Measurements from ENCODE around the gene DACH1. TPM values are rescaled to one million over a fixed set of nuclear protein-coding genes. Genes with fewer than 3 reads are reported as not detected.
A peak's percentile ranks its signal among the peaks of the same experiment; 100 is the strongest.

DACH1 gene
- total RNA-seq, 1 donor: 16.4 TPM

GRCh38 chr13:71596116-71596515, 270.9 kb downstream of the DACH1 start:
- DNase-seq (ENCODE audit: low read depth in 2 of 3, low spot score in 2 of 3): no peak

GRCh38 chr13:71593566-71593965, 273.4 kb downstream of the DACH1 start:
- DNase-seq (ENCODE audit: low read depth in 2 of 3, low spot score in 2 of 3): no peak

GRCh38 chr13:71591374-71591773, 275.6 kb downstream of the DACH1 start:
- peak in 1 of 3 donors; percentile 12 for DNase-seq (ENCODE audit: low read depth in 2 of 3, low spot score in 2 of 3)

GRCh38 chr13:71590654-71591148, 276.3 kb downstream of the DACH1 start:
- DNase-seq (ENCODE audit: low read depth in 2 of 3, low spot score in 2 of 3): no peak

GRCh38 chr13:71589032-71589431, 278.0 kb downstream of the DACH1 start:
- DNase-seq (ENCODE audit: low read depth in 2 of 3, low spot score in 2 of 3): no peak

- DNase-seq (ENCODE audit: low read depth in 2 of 3, low spot score in 2 of 3): no peak
Measured at GRCh38 chr13:71587817-71588216, 279.2 kb downstream of the DACH1 start.

GRCh38 chr13:71587193-71587592, 279.8 kb downstream of the DACH1 start:
- DNase-seq (ENCODE audit: low read depth in 2 of 3, low spot score in 2 of 3): no peak

- DNase-seq (ENCODE audit: low read depth in 2 of 3, low spot score in 2 of 3): no peak
Measured at GRCh38 chr13:71583581-71583980, 283.4 kb downstream of the DACH1 start.

- DNase-seq (ENCODE audit: low read depth in 2 of 3, low spot score in 2 of 3): no peak
Measured at GRCh38 chr13:71580614-71581013, 286.4 kb downstream of the DACH1 start.

GRCh38 chr13:71578048-71578447, 289.0 kb downstream of the DACH1 start:
- no peak for DNase-seq (ENCODE audit: low read depth in 2 of 3, low spot score in 2 of 3)

GRCh38 chr13:71577127-71577526, 289.9 kb downstream of the DACH1 start:
- no peak for DNase-seq (ENCODE audit: low read depth in 2 of 3, low spot score in 2 of 3)

GRCh38 chr13:71576571-71576970, 290.4 kb downstream of the DACH1 start:
- peak in 1 of 3 donors; percentile 69 for DNase-seq (ENCODE audit: low read depth in 2 of 3, low spot score in 2 of 3)

- no peak for DNase-seq (ENCODE audit: low read depth in 2 of 3, low spot score in 2 of 3)
Measured at GRCh38 chr13:71546881-71547280, 320.1 kb downstream of the DACH1 start.

- DNase-seq (ENCODE audit: low read depth in 2 of 3, low spot score in 2 of 3): no peak
Measured at GRCh38 chr13:71540098-71540497, 326.9 kb downstream of the DACH1 start.

GRCh38 chr13:71536201-71536600, 330.8 kb downstream of the DACH1 start:
- DNase-seq (ENCODE audit: low read depth in 2 of 3, low spot score in 2 of 3): no peak

GRCh38 chr13:71524613-71525304, 342.2 kb downstream of the DACH1 start:
- DNase-seq (ENCODE audit: low read depth in 2 of 3, low spot score in 2 of 3): no peak

- DNase-seq (ENCODE audit: low read depth in 2 of 3, low spot score in 2 of 3): no peak
Measured at GRCh38 chr13:71524245-71524612, 342.8 kb downstream of the DACH1 start.

- no peak for DNase-seq (ENCODE audit: low read depth in 2 of 3, low spot score in 2 of 3)
Measured at GRCh38 chr13:71522941-71523526, 344.0 kb downstream of the DACH1 start.

- DNase-seq (ENCODE audit: low read depth in 2 of 3, low spot score in 2 of 3): no peak
Measured at GRCh38 chr13:71517004-71517403, 350.0 kb downstream of the DACH1 start.

- no peak for DNase-seq (ENCODE audit: low read depth in 2 of 3, low spot score in 2 of 3)
Measured at GRCh38 chr13:71516521-71516920, 350.5 kb downstream of the DACH1 start.

GRCh38 chr13:71515744-71516038, 351.3 kb downstream of the DACH1 start:
- no peak for DNase-seq (ENCODE audit: low read depth in 2 of 3, low spot score in 2 of 3)

- DNase-seq (ENCODE audit: low read depth in 2 of 3, low spot score in 2 of 3): no peak
Measured at GRCh38 chr13:71514900-71515743, 351.9 kb downstream of the DACH1 start.
